ENCODE measurements around the gene ZMYND19. TPM values are rescaled to one million over a fixed set of nuclear protein-coding genes. Genes with fewer than 3 reads are reported as not detected.
A peak's percentile ranks its signal among the peaks of the same experiment; 100 is the strongest.
"Not testable (repeated sequence)": the region's sequence is repeated elsewhere in the genome, so short reads cannot be mapped to it uniquely, and the experiment has no call there.

ZMYND19 gene
- total RNA-seq, 1 donor from 2014 or later = 28.3 TPM

DNA sequence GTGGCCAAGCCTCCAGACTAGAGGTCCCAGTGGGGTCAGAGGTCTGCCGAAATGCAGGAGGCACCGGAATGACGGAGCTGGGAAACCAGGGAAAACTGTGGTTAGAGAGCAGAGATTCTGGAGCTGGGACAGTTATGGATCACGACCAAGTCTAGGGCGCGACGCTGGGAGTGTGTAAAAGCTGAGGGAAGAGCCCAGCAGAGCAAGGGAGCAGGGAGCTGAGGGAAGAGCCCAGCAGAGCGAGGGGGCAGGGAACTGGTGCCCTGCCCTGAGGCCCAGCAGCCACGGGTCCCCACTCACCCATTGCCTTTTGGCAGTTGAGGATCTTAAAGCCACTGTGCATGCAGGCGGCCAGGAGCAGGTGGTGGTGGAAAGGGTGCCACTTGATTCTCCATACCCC lies 26.2 kb downstream of the ZMYND19 start:
- no peak for DNase-seq (ENCODE audit: low read depth)

DNA sequence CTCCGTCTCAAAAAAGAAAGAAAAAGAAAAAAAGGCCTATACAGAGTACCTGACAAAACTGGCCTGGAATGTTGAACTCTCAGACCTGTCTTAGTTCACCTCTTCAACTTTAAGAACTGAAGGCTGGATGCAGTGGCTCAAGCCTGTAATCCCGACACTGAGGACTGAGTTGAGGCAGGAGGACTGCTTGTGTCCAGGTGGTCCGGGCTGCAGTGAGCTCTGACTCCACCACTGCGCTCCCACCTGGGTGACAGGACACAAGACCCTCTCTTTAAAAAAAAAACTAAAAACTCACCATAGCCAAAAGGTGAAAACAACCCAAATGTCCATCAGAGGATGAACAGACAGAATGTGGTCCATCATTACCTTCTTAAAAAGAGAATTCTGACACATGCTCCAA lies 32.2 kb downstream of the ZMYND19 start:
- no peak for DNase-seq (ENCODE audit: low read depth)

DNA sequence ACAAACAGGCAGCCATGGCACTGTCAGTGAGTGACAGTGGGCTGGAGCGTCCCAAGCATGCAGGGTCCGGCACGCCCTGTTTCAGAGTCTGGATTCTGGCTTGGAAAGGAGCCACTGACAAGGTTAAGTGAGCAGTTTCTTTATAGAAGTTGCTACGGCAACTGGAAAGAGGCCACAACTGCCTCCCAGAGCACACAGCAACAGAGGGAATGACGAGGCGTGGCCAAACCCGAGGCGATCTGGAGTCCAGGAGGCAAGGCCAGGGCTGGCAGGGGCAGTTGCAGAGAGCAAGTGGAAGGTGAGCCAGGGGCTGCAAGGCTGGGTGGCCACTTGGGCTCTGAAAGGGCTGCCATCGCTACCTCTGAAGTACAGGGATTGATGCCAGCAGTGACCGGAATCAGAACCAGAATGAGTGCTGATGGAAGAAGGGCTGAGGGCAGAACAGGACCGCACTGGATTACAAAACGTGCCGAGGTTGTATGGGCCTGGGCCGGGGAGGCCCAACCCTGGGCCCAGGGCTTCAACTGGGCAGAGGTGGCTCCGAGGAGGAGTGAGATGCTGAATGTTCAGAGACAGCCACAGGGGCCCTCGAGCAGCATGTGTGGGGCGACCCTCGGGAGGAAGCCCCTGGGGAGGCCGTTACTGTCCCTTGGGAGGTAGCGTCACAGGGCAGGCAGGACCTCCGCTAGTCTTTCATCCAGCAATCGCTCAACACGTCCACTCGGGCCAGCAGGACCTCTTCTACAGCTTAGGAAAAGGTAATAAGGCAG lies 34.1 kb downstream of the ZMYND19 start:
- DNase-seq (ENCODE audit: low read depth) = peak; percentile 95

DNA sequence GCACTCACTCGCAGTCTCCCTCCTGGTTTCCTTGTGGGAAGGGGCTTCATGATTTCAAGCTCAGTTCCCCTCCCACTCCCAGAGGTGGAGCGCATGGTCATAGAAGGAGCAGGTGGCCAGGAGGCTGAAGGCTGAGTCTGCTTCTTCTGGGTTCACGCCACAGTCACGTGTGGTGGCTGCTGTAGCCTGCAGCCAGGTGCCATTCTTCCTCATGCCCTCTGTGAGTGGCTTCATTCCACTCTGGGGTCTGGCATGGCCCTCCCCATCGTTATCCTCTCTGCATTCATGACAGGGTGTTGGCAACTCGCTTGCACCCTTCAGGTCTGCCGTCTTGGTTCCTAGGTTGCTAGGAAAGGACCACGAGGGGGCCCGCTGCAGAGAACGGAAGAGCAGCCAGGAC lies 35.1 kb downstream of the ZMYND19 start:
- no peak for DNase-seq (ENCODE audit: low read depth)

GRCh38 chr9:137554349-137554748 lies 36.0 kb downstream of the ZMYND19 start:
- DNase-seq (ENCODE audit: low read depth) = no peak

- not testable (repeated sequence) for DNase-seq (ENCODE audit: low read depth)
Observed at GRCh38 chr9:137553654-137554053, 36.7 kb downstream of the ZMYND19 start.

- DNase-seq (ENCODE audit: low read depth) = no peak
Observed at GRCh38 chr9:137552022-137552768, 38.1 kb downstream of the ZMYND19 start.

DNA sequence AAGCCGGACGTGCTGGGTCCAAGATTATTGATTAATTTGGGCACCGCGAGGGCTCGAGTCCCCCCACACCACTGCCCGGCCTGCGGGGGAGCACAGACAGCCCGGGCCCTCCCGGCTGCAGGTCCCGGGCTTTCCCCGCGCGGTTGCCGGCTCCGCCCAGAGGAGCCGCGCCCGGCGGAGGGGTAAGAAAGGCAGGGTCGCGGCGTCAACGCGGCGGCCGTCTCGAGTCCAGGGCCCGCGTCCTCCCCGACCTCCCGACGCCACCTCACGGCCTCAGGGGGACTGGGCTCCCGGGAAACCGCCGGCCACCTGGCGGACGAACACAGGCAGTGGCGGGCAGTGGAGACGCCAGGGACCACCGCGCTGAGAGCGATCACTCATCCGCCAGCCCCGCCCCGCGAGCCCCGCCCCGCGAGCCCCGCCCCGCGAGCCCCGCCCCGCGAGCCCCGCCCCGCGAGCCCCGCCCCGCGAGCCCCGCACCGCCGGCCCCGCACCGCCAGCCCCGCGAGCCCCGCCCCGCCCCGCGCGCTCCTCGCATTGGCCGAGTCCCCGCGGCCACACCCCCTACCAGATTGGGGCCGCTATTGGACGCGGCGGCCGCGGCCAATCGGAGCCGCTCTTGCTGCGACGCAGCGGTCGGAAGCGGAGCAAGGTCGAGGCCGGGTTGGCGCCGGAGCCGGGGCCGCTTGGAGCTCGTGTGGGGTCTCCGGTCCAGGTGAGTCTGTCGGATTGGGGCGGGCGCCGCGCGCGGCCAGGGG lies 38.9 kb downstream of the ZMYND19 start, which contains the start of gene MRPL41:
TSS of gene MRPL41 (plus strand) at position 616 of the 758 bp plus-strand sequence. CDS start 203 bp downstream, outside the sequence.
- peak; percentile 88 for DNase-seq (ENCODE audit: low read depth)

- not testable (repeated sequence) for DNase-seq (ENCODE audit: low read depth)
Observed at GRCh38 chr9:137550958-137551263, 39.4 kb downstream of the ZMYND19 start.

- peak; percentile 75 for DNase-seq (ENCODE audit: low read depth)
Observed at GRCh38 chr9:137550231-137550621, 40.1 kb downstream of the ZMYND19 start, which contains the start of gene PNPLA7. TSS of gene PNPLA7 (minus strand) at chr9:137550402. CDS start at chr9:137550197, 205 bp downstream.

DNA sequence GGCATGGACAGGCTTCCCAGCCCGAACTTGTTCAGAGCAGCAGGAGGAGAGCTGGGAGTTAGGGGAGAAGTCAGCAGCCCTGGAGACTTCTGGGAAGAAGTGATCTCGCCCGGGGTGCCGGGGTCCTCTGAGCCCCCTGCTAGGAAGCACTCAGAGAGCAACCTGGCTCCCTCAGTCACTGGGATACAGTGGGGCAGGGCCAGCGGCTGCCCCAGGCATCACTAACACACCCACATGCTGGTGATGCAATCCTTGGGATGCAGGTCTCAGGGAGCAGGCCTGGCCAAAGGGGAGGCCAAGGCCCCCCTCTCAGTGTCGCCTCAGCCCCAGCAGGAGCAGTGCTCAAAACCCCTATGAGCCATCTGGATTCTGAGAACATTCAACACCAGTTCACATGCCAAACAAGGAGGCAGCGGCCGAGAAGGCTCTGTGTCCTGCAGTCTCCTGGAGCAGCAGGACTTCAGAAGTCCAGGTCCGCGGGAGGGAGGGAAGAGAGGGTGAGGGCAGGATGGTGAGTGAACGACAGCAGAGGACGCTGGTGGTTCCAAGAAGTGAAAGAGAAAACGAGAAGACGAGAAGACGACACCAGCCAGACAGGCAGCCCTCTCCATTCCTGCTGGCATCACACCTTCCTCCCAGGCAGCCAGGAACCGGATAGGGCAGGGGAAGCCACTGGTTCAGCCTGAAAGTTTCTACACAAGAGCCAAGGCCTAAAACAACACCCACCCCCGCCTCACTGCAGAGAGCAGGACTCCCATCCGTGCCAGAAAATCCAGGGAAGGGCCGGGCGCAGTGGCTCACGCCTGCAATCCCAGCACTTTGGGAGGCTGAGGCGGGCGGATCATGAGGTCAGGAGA lies 42.4 kb downstream of the ZMYND19 start:
- no peak for DNase-seq (ENCODE audit: low read depth)

DNA sequence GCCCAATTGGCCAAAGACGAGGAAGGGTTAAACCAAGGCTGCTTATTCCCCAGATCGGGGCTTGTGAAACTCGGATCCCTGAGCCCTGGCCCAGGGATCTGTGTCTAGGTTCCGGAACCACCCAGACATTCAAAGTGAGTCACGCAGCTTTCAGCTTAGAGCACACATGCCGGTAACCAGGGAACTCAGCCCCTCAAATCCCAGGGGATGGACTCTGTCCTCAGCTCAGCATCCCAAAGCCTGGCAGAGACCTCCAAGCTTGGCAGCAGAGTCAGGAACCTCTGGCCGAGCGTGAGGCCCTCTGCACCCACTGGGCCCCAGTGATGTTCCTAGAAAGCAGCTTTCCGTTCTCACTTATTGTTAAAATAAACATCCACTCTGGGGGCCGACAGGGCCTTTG lies 45.2 kb downstream of the ZMYND19 start:
- DNase-seq (ENCODE audit: low read depth) = no peak

DNA sequence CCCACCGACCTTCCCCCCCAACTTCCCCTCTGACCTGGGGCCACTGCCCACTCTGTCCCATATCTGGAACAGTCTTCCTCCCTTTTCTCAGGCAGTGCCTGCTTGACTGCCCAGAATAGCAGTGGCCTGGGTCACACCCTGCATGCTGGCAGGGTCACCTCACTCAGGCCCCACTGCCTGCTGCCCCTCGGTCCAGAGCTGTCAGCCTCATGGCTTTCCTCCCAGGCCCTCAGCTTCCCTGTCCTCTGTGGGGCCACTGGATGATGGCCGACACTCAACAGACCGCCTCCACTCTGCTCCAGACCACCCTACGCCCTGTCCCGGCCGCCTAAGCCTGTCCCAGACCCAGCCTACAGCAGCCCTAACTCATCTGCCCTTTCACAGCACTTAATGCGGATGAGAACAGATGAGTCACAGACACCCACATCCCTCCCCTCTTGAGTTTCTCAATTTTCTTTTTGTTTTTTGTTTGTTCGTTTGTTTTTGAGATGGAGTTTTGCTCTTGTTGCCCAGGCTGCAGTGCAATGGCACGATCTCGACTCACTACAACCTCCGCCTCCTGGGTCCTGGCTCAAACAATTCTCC lies 46.0 kb downstream of the ZMYND19 start:
- no peak for DNase-seq (ENCODE audit: low read depth)

DNA sequence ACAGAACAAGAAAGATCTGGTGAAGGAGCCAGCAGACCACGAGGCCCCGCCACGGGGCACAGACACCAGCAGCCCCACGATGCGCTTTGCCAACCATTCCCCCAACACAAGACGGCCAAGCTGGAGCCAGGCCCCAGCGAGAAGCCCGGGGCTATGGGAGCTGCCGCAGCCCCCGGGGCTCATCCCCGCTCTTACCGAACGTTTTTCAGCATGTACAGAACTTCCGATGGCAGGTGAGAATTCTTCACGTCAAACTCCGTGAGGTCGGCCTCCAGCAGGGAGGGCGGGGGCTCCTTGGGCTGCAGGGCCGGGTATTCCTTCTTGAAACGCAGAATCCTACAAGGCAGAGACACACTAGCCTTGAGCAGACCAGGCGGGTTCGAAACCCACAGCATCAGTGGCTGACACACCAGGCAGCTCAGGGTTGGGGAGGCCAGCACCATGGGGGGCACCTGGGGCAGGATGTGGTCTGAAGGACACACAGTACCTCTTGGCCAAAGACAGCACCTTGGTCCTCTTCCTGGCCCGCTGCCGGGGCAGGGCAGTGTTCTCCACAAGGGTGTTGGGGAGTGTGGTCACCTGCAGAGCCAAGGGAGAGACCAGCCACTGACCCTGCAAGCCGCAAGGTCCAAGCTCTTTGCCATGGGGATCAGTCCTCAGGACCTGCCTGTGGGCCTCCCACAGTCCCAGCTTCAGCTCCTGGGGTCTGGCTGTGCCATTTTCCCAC lies 46.9 kb downstream of the ZMYND19 start:
- DNase-seq (ENCODE audit: low read depth) = no peak

GRCh38 chr9:137542486-137542885 lies 47.8 kb downstream of the ZMYND19 start:
- DNase-seq (ENCODE audit: low read depth) = no peak

GRCh38 chr9:137540536-137540935 lies 49.8 kb downstream of the ZMYND19 start:
- DNase-seq (ENCODE audit: low read depth) = no peak

DNA sequence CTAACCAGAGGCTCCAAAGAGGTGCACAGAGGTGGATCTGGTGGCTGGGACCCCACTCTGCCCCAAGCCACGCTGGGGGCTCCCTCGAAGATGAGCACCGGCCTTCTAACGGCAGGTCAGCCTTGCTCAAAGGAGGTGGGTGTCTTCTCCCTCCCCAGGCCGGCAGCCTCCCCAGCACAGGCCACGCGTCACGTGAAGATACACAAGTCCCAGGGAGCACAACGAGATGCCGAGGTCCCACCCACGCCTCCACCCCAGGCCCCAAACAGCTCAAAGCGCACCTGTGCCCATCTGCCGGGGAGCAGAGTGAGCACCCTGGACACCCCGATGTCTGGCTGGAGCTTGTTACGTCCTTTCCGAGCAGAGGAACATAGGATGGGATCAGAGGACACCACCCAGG lies 52.3 kb downstream of the ZMYND19 start:
- no peak for DNase-seq (ENCODE audit: low read depth)

- not testable (repeated sequence) for DNase-seq (ENCODE audit: low read depth)
Observed at GRCh38 chr9:137536594-137537131, 53.6 kb downstream of the ZMYND19 start.

- no peak for DNase-seq (ENCODE audit: low read depth)
Observed at GRCh38 chr9:137535120-137535428, 55.2 kb downstream of the ZMYND19 start.

Measured in myocyte (in vitro differentiated cells).